HepG2 (cell line): ENCODE data around the gene TNIP1. TPM values are rescaled to one million over a fixed set of nuclear protein-coding genes. Genes with fewer than 3 reads are reported as not detected.

Experiments used
- ARID2 ChIP-seq: sonication (generic); formaldehyde crosslinking; IDR thresholded peaks from 2 replicates; pipeline ENCODE4 v1.8.1; 2022; ENCODE audit warnings: mild to moderate bottlenecking, missing genetic modification reagents, borderline replicate concordance
- ATF7-NPFF ChIP-seq: sonication (generic); formaldehyde crosslinking; IDR thresholded peaks from 2 replicates; pipeline ENCODE4 v1.8.1; 2023; ENCODE audit warnings: mild to moderate bottlenecking, low read depth, missing genetic modification reagents, moderate library complexity
- BRCA1 ChIP-seq: sonication (generic); formaldehyde crosslinking; IDR thresholded peaks from 2 replicates; pipeline ENCODE4 v1.4.0; 2020; ENCODE audit warnings: missing genetic modification reagents
- CEBPG ChIP-seq: IDR thresholded peaks from 2 replicates; pipeline ENCODE4 v1.6.1; 2016
- CENPT ChIP-seq: sonication (generic); formaldehyde crosslinking; IDR thresholded peaks from 2 replicates; pipeline ENCODE4 v1.8.0; 2022; ENCODE audit warnings: low read depth, mild to moderate bottlenecking, moderate library complexity, missing genetic modification reagents
- GLI4 ChIP-seq: sonication (generic); formaldehyde crosslinking; IDR thresholded peaks from 2 replicates; pipeline ENCODE4 v1.5.1; 2020; ENCODE audit warnings: missing genetic modification reagents, mild to moderate bottlenecking, moderate library complexity, borderline replicate concordance
- MZF1 ChIP-seq: sonication (generic); formaldehyde crosslinking; IDR thresholded peaks from 2 replicates; pipeline ENCODE4 v1.8.1; 2023; ENCODE audit warnings: mild to moderate bottlenecking, missing genetic modification reagents, borderline replicate concordance
- NKX3-1 ChIP-seq: sonication (generic); formaldehyde crosslinking; IDR thresholded peaks from 2 replicates; pipeline ENCODE4 v1.5.0; 2020; ENCODE audit warnings: missing genetic modification reagents
- SATB2 ChIP-seq: sonication (generic); formaldehyde crosslinking; IDR thresholded peaks from 2 replicates; pipeline ENCODE4 v1.5.0; 2020; ENCODE audit warnings: missing genetic modification reagents
- SMAD1 ChIP-seq: sonication (generic); formaldehyde crosslinking; IDR thresholded peaks from 2 replicates; pipeline ENCODE4 v1.4.0; 2020; ENCODE audit warnings: missing genetic modification reagents, low read depth, mild to moderate bottlenecking, borderline replicate concordance
- THYN1 ChIP-seq: sonication (generic); formaldehyde crosslinking; IDR thresholded peaks from 2 replicates; pipeline ENCODE4 v1.8.1; 2023; ENCODE audit warnings: low read depth, mild to moderate bottlenecking, moderate library complexity, missing genetic modification reagents, borderline replicate concordance
- TSC22D2 ChIP-seq: sonication (generic); formaldehyde crosslinking; IDR thresholded peaks from 2 replicates; pipeline ENCODE4 v1.5.1; 2020; ENCODE audit warnings: missing genetic modification reagents, mild to moderate bottlenecking, borderline replicate concordance
- YEATS2 ChIP-seq: sonication (generic); formaldehyde crosslinking; IDR thresholded peaks from 2 replicates; pipeline ENCODE4 v1.4.0; 2020; ENCODE audit warnings: missing genetic modification reagents, borderline replicate concordance
- ZKSCAN8 ChIP-seq: IDR thresholded peaks from 2 replicates; pipeline ENCODE4 v1.6.1; 2016; ENCODE audit warnings: borderline replicate concordance, missing genetic modification reagents, missing compliant biosample characterization
- ZNF292 ChIP-seq: sonication (generic); formaldehyde crosslinking; IDR thresholded peaks from 2 replicates; pipeline ENCODE4 v1.8.1; 2022; ENCODE audit warnings: mild to moderate bottlenecking, low read depth, missing genetic modification reagents, borderline replicate concordance
- ZNF34 ChIP-seq: sonication (generic); formaldehyde crosslinking; IDR thresholded peaks from 2 replicates; pipeline ENCODE4 v1.4.0; 2020; ENCODE audit warnings: mild to moderate bottlenecking, missing genetic modification reagents, borderline replicate concordance
- ZNF691 ChIP-seq: sonication (generic); formaldehyde crosslinking; IDR thresholded peaks from 2 replicates; pipeline ENCODE4 v1.4.0; 2020; ENCODE audit warnings: missing genetic modification reagents, low read depth, mild to moderate bottlenecking, borderline replicate concordance
- ZNF720 ChIP-seq: sonication (generic); formaldehyde crosslinking; IDR thresholded peaks from 2 replicates; pipeline ENCODE4 v1.4.0; 2020; ENCODE audit warnings: missing genetic modification reagents
- polyA plus RNA-seq, 8 experiments: library from polyadenylated mRNA; depleted of rRNA in 3 of 8; stranded (reverse) in 7 of 8; unstranded in 1 of 8; fragments of >200 nt; fragmentation: Illumina TruSeq in 4 of 8; extraction: Trizol in 4 of 8; gene quantifications; 2 replicates each; pipeline versions ENCODE4 v1.2.1 to v1.2.3, GENCODE V29; 2011 to 2016; ENCODE audit warnings: low read depth in 4 of 8, missing spikeins in 1 of 8, mixed read lengths in 1 of 8; ENCODE audit not compliant: insufficient read depth in 1 of 8
- total RNA-seq, 5 experiments: library from RNA; depleted of rRNA; stranded (reverse); fragments of >200 nt; fragmentation: Illumina TruSeq; extraction: Trizol; gene quantifications; 2 replicates each; pipeline ENCODE4 v1.2.3, GENCODE V29; 2016; ENCODE audit warnings: low read depth in 1 of 5
- TF ChIP-seq, protein P1 (sequence below): sonication (generic); formaldehyde crosslinking; IDR thresholded peaks from 2 replicates; pipeline ENCODE4 v1.5.0; 2020; ENCODE audit warnings: missing genetic modification reagents
- TF ChIP-seq, protein P2 (sequence below): sonication (generic); formaldehyde crosslinking; IDR thresholded peaks from 2 replicates; pipeline ENCODE4 v1.9.0; 2021; ENCODE audit warnings: missing genetic modification reagents, mild to moderate bottlenecking, borderline replicate concordance
- TF ChIP-seq, protein P3 (sequence below): fragments of 450-650 bp; IDR thresholded peaks from 2 replicates; pipeline ENCODE4 v1.6.1; 2017; ENCODE audit warnings: mild to moderate bottlenecking
- TF ChIP-seq, protein P4 (sequence below): sonication (generic); formaldehyde crosslinking; IDR thresholded peaks from 2 replicates; pipeline ENCODE4 v1.5.0; 2020; ENCODE audit warnings: missing genetic modification reagents

Gene TNIP1
- total and polyA plus RNA-seq, 2 of the 13 experiments (the other 11 are each of a cell fraction or from before 2014, with no cell fraction given), result 26.2 to 45.9 TPM

DNA sequence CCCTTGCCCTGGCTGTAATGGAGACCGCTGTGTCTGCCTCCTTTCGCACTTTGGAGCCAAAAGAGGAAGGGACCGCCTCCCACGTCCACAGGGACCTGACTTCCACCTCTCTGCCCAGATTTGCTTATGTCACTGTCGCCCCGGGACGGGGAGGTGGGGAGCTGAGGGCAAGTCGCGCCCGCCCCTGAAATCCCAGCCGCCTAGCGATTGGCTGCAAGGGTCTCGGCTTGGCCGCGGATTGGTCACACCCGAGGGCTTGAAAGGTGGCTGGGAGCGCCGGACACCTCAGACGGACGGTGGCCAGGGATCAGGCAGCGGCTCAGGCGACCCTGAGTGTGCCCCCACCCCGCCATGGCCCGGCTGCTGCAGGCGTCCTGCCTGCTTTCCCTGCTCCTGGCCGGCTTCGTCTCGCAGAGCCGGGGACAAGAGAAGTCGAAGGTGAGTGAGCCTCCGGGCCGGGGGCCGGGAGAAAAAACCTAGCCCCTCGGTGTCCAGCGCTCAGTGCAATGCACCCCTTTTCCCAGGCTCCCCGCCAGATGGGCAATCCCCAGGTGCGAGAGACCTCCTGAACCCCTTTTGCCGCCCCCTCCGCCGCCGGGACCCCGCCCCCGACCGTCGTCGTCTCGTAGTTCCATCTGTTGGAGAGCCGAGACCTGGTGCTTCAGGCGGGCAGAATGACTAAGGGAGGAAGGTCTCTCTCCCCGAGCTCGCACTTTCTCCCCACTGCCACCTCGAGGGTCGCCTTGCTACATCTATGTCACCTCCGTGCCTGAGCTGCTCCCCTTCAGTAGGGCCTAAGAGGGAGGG lies 60.3 kb downstream of the TNIP1 start, which contains the start of gene GPX3 (continued):
- TF ChIP-seq, protein P1, sequence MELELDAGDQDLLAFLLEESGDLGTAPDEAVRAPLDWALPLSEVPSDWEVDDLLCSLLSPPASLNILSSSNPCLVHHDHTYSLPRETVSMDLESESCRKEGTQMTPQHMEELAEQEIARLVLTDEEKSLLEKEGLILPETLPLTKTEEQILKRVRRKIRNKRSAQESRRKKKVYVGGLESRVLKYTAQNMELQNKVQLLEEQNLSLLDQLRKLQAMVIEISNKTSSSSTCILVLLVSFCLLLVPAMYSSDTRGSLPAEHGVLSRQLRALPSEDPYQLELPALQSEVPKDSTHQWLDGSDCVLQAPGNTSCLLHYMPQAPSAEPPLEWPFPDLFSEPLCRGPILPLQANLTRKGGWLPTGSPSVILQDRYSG (CRISPR knock-in tag), result no peak
- peak; percentile 80 for TF ChIP-seq NKX3-1 (CRISPR knock-in tag)
- TF ChIP-seq YEATS2 (CRISPR knock-in tag), result peak; percentile 50; the same call in 1 of the 2 replicates
- TF ChIP-seq, protein P2, sequence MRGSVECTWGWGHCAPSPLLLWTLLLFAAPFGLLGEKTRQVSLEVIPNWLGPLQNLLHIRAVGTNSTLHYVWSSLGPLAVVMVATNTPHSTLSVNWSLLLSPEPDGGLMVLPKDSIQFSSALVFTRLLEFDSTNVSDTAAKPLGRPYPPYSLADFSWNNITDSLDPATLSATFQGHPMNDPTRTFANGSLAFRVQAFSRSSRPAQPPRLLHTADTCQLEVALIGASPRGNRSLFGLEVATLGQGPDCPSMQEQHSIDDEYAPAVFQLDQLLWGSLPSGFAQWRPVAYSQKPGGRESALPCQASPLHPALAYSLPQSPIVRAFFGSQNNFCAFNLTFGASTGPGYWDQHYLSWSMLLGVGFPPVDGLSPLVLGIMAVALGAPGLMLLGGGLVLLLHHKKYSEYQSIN (CRISPR knock-in tag), result no peak
- TF ChIP-seq TSC22D2 (CRISPR knock-in tag), result 0 out of 2 replicates have a peak, but pooled peaks have one; percentile 57
- TF ChIP-seq ARID2 (CRISPR knock-in tag), result peak; percentile 82; the same call in 1 of the 2 replicates
- TF ChIP-seq ZNF34 (CRISPR knock-in tag), result no peak
- peak; percentile 91; the same call in 1 of the 2 replicates for TF ChIP-seq ATF7-NPFF
- TF ChIP-seq ZKSCAN8 (CRISPR knock-in tag), result no peak
- TF ChIP-seq, protein P3, sequence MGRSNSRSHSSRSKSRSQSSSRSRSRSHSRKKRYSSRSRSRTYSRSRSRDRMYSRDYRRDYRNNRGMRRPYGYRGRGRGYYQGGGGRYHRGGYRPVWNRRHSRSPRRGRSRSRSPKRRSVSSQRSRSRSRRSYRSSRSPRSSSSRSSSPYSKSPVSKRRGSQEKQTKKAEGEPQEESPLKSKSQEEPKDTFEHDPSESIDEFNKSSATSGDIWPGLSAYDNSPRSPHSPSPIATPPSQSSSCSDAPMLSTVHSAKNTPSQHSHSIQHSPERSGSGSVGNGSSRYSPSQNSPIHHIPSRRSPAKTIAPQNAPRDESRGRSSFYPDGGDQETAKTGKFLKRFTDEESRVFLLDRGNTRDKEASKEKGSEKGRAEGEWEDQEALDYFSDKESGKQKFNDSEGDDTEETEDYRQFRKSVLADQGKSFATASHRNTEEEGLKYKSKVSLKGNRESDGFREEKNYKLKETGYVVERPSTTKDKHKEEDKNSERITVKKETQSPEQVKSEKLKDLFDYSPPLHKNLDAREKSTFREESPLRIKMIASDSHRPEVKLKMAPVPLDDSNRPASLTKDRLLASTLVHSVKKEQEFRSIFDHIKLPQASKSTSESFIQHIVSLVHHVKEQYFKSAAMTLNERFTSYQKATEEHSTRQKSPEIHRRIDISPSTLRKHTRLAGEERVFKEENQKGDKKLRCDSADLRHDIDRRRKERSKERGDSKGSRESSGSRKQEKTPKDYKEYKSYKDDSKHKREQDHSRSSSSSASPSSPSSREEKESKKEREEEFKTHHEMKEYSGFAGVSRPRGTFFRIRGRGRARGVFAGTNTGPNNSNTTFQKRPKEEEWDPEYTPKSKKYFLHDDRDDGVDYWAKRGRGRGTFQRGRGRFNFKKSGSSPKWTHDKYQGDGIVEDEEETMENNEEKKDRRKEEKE, result no peak
- TF ChIP-seq ZNF691 (CRISPR knock-in tag), result no peak
- peak; percentile 76; the same call in 1 of the 2 replicates for TF ChIP-seq ZNF292 (CRISPR knock-in tag)
- 0 out of 2 replicates have a peak, but pooled peaks have one; percentile 19 for TF ChIP-seq CEBPG (CRISPR knock-in tag)
- peak; percentile 77; the same call in 1 of the 2 replicates for TF ChIP-seq MZF1 (CRISPR knock-in tag)
- TF ChIP-seq SMAD1, result no peak
- TF ChIP-seq SATB2 (CRISPR knock-in tag), result no peak
- TF ChIP-seq, protein P4, sequence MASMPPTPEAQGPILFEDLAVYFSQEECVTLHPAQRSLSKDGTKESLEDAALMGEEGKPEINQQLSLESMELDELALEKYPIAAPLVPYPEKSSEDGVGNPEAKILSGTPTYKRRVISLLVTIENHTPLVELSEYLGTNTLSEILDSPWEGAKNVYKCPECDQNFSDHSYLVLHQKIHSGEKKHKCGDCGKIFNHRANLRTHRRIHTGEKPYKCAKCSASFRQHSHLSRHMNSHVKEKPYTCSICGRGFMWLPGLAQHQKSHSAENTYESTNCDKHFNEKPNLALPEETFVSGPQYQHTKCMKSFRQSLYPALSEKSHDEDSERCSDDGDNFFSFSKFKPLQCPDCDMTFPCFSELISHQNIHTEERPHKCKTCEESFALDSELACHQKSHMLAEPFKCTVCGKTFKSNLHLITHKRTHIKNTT, result no peak
- TF ChIP-seq ZNF720 (CRISPR knock-in tag), result no peak
- TF ChIP-seq GLI4, result no peak
- no peak for TF ChIP-seq THYN1 (CRISPR knock-in tag)
- TF ChIP-seq BRCA1 (CRISPR knock-in tag), result peak; percentile 32; the same call in 1 of the 2 replicates
- no peak for TF ChIP-seq CENPT (CRISPR knock-in tag)
